HG03432 (cell line): ENCODE results near the gene DNAAF9.

ENCODE experiments used
- ATAC-seq: cut with Tn5 transposase; IDR thresholded peaks from one replicate; pipeline ENCODE4 v1.9.1; 2021; ENCODE audit warnings: mild to moderate bottlenecking, moderate library complexity; ENCODE audit not compliant: unreplicated experiment

DNAAF9 gene

DNA sequence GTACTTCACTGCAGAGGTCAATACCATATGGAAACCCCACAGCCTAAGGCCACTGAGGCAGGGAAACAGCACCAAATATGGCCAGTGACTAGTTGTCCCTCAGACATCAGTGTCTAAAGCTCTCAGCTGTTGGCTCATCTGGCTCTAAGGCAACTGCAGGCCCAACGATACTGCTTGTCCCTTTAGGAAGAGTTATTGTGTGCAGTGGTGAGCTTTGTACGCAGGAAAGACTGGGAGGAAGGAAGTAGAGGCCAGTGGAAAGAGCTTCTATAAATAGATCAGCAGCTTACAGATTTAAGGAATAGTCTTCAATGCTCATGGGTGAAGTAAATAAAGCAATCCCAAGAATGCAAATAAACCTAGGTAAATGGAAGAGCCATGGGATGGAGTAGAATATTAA, 29.3 kb downstream of the DNAAF9 start:
- no peak for ATAC-seq

- no peak for ATAC-seq
Observed at GRCh38 chr20:3377644-3378043, 29.8 kb downstream of the DNAAF9 start.

DNA sequence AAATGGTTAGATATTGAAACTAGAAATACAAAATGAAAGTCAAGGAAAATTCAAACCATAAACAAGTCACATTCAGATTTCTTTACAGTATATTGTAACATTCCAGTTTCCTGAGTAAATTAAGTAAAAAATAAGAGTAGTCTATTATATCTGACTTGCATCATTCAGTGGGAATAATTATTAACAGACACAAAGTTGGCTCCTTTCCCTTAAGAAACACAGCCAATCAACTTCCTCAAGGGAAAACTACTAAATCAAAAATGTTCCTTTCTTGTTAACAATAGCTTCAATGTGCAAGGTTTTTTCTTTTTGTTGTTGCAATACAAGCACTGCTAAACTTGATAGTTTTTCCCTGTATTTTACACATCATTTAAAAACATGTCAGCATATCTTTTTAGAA, 33.2 kb downstream of the DNAAF9 start:
- ATAC-seq = no peak

DNA sequence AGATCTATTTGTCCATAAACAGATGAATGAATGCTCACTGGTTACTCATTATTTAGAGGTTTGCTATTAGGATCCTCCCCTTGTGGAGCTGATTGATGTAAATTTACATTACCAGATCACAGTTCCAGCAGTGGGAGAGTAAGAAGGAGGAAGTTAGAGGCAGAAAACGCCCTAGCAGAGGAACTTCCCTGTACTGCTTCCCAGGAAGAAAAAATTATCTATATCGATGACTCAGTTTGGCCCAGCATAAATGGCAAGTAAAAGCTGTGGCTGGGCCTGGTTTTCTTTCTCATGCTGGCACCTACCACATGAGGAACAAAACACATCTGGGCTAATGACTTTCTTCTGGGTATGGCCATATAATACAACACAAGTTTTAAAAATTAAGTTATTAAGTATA, 35.7 kb downstream of the DNAAF9 start:
- ATAC-seq = no peak

GRCh38 chr20:3367089-3367488, 40.4 kb downstream of the DNAAF9 start:
- no peak for ATAC-seq

DNA sequence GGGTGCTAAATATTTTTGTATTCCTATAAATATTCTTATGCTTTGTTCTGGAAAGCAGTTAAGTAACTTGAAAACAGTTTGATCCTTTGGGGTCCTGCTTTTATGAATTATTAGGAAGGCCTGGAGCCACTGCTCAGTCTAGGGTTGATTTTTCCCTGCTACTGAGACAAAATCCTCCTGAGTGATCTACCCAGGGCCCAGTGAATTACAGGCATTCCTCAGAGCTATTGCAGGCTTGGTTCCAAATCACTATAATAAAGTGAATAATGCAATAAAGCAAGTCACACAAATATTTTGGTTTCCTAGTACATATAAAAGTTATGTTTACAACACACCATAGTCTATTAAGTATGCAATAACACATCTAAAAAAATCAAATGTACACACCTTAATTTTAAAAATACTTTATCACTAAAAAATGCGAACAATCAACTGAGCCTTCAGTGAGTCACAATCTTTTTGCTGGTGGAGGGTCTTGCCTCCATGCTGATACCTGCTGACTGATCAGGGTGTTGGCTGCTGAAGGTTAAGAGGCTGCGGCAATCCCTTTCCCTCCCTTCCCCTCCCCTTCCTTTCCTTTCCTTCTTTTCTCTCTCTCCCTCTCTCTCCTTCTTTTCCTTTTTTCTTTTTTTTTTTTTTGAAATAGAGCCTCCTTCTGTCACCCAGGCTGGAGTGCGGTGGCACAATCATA, 43.0 kb downstream of the DNAAF9 start:
- no peak for ATAC-seq

DNA sequence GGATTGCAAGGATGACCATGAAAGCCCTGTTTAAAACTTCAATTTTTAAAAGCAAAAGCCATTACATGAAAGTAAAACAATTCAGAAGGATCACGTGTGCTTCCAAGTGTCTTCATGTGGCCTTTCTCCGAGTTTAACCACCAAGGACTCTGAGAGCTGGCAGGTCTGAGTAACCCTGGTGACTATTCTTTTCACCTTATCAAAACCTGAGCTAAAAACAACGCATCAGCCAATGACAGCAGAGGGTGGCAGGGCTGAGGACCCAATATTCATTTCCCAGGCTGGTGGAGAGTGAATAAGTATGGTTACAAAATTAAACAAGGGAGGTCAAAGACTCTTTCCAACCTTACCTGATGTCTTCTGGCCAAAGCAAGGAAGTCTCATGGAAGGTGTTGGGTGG, 46.7 kb downstream of the DNAAF9 start:
- no peak for ATAC-seq

- ATAC-seq = no peak
Observed at GRCh38 chr20:3358676-3359340, 48.7 kb downstream of the DNAAF9 start.
